Measurements from ENCODE around the gene TSPAN16.

TSPAN16 gene

DNA sequence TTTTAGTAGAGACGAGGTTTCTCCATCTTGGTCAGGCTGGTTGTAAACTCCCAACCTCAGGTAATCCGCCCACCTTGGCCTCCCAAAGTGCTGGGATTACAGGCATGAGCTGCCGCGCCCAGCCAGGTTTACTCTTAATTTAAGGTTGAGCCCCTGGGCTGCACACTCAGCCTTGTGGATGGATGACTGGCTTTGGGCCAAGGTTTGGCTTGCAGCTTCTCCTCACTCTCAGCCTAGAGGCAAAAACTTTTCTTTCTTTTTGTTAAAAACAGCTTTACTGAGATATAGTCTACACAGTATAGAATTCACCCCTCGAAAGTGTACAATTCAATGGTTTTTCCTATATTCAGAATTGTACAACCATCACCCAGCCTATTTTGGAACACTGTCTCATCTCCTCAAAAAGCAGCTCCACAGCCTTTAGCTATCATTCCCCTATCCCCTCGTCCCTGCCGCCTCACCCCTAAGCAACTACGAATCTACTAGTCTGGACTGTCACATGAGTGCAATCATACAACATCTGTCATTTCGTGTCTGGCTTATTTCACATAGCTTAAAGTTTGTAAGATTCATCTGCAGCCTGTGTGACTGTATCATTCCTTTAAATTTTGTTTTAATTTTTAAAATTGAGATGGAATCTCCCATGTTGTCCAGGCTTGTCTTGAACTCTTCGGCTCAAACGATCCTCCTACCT is 14.5 kb upstream of the TSPAN16 start:
- TF ChIP-seq, protein P1, sequence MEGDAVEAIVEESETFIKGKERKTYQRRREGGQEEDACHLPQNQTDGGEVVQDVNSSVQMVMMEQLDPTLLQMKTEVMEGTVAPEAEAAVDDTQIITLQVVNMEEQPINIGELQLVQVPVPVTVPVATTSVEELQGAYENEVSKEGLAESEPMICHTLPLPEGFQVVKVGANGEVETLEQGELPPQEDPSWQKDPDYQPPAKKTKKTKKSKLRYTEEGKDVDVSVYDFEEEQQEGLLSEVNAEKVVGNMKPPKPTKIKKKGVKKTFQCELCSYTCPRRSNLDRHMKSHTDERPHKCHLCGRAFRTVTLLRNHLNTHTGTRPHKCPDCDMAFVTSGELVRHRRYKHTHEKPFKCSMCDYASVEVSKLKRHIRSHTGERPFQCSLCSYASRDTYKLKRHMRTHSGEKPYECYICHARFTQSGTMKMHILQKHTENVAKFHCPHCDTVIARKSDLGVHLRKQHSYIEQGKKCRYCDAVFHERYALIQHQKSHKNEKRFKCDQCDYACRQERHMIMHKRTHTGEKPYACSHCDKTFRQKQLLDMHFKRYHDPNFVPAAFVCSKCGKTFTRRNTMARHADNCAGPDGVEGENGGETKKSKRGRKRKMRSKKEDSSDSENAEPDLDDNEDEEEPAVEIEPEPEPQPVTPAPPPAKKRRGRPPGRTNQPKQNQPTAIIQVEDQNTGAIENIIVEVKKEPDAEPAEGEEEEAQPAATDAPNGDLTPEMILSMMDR (IDR thresholded peaks at IDR 0.05; ENCODE audit: low read depth, low read length) = no peak

DNA sequence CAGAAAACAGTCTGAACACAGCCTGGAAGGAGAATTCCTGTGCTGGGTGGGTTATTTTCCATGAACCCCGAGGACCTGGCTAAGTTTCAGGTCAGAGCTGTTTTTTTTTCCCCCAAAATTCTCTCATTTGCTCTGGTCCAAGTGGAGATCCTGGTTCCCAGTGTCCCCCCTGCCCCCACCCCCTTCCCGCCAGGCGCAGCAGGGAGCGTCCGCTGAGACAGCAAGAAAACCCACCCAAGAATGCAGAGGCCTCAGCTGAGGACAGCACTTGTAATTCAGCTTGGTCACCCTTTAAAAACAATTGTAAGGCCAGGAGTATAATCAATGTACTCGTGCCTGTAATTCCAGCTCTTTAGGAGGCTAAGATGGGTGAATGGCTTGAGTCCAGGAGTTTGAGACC is 11.4 kb upstream of the TSPAN16 start:
- no peak overlapping the region for H3K4me3 ChIP-seq (ENCODE audit: low read depth, low read length)
- TF ChIP-seq, protein P1 (IDR thresholded peaks at IDR 0.05; ENCODE audit: low read depth, low read length) = no peak

More for the DNA sequence above, 14.5 kb upstream of the TSPAN16 start:
- H3K4me3 ChIP-seq (ENCODE audit: low read depth, low read length) = no peak overlapping the region

DNA sequence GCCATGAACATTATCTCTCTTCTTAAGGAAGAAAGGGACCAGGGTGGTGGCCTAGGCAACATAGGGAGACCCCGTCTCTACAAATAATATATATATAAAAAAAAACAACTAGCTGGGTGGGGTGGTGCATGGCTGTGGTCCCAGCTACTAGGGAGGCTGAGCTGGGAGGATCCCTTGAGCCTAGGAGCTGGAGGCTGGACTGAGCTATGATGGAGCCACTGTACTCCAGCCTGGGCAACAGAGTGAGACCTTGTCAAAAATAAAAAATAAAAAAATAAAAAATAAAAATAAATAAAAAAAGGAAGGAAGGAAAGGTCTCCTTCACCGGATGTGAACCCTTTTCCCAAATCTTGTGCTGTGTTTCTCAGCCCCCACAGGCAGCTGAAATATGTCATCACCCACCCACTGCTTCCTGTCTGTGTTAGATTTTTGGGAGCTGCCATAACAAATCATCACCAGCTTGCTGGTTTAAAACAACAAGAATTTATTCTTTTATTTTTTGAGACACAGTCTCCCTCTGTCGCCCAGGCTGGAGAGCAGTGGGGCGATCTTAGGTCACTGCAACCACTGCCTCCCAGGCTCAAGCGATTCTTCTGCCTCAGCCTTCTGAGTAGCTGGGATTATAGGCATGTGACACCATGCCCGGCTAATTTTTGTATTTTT is 9.5 kb upstream of the TSPAN16 start:
- TF ChIP-seq, protein P1 (IDR thresholded peaks at IDR 0.05; ENCODE audit: low read depth, low read length) = 0 out of 2 replicates have a peak, but pooled peaks have one; percentile 29
- no peak overlapping the region for H3K4me3 ChIP-seq (ENCODE audit: low read depth, low read length)

DNA sequence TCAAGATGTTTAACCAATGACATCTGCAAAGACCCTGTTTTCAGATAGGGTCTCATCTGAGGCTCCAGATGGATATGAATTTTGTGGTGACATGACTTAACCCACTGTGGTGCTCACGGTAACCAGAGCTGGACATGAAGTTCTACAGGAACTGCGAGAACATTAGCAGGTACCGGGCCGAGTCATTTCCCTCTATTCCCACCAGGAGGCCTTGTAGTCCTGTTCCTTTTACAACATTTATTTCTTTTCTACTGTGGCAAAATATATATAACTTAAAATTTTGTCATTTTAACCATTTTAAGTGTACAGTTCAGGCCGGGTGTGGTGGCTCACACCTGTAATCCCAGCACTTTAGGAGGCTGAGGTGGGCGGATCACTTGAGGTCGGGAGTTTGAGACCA is 7.6 kb upstream of the TSPAN16 start:
- H3K4me3 ChIP-seq (ENCODE audit: low read depth, low read length) = no peak overlapping the region
- TF ChIP-seq, protein P1 (IDR thresholded peaks at IDR 0.05; ENCODE audit: low read depth, low read length) = peak; percentile 50

DNA sequence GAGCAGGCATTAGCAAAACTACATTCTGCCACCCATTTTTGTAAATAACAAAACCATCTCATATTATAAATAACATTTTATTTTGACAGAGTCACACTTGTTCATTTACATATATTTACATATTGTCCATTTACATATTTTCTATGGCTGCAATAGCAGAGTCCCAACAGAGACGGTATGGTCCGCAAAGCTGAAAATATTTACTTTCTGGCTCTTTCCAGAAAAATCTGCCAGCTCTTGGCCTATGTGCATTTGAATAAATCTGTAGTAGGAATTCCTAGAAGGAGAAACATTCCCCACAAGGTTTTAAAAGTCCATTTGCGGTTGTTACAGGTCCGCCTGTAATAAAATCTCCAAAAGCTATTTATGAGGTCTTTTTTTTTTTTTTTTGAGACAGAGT is 5.7 kb upstream of the TSPAN16 start:
- TF ChIP-seq, protein P1 (IDR thresholded peaks at IDR 0.05; ENCODE audit: low read depth, low read length) = no peak
- no peak overlapping the region for H3K4me3 ChIP-seq (ENCODE audit: low read depth, low read length)

DNA sequence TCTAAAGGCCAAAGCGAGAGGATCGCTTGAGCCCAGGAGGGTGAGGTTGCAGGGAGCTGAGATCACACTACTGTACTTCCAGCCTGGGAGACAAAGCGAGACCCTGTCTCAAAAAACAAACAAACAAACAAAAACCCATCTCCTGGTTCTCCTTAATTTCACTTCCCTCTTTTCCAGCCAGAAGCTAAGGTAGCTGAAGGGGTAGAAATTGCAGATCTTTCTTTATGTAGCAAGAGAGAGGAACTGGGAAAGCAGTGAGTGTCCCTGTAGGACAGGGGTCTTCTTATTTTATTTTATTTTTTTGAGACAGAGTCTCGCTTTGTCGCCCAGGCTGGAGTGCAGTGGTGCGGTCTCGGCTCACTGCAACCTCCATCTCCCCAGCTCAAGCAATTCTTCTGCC is 4.5 kb upstream of the TSPAN16 start:
- no peak overlapping the region for H3K4me3 ChIP-seq (ENCODE audit: low read depth, low read length)
- TF ChIP-seq, protein P1 (IDR thresholded peaks at IDR 0.05; ENCODE audit: low read depth, low read length) = no peak

DNA sequence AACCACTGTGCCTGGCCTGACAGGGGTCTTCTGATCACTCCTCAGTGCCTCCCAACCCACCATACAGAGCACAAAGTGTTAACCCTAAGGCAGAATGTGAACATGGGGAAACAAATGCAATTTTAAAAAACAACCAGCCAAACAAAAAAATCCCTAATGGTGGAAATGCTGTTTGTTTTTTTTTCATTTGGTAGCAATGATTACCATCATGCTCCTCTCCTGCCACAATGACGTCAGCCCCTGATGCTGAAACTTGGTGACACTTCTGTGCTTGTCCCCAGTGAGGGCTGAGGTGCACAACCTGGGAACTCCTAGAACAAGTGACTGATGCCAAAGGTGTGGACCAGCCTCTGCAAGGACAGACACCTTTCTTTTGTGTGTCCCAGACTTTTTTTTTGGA is 4.0 kb upstream of the TSPAN16 start:
- H3K4me3 ChIP-seq (ENCODE audit: low read depth, low read length) = no peak overlapping the region
- TF ChIP-seq, protein P1 (IDR thresholded peaks at IDR 0.05; ENCODE audit: low read depth, low read length) = no peak
